Panc1 (cell line): ENCODE results near the gene METTL2A.

Source experiments
- CTCF ChIP-seq: fragments of 450-650 bp; IDR thresholded peaks from 2 replicates; pipeline ENCODE4 v1.5.1; 2017; ENCODE audit warnings: mild to moderate bottlenecking
- SIN3A ChIP-seq: IDR thresholded peaks from 2 replicates; pipeline ENCODE4 v1.6.1; 2012; ENCODE audit warnings: low read depth, mild to moderate bottlenecking, low read length, moderate library complexity, borderline replicate concordance; ENCODE audit not compliant: insufficient read depth

GRCh38 chr17:62405451-62405850 lies 18.2 kb upstream of the METTL2A start:
- TF ChIP-seq SIN3A: no peak
- TF ChIP-seq CTCF: no peak
